ENCODE data around the gene PRIM2. TPM values are rescaled to one million over a fixed set of nuclear protein-coding genes. Genes with fewer than 3 reads are reported as not detected.
"Not testable (repeated sequence)": the region's sequence is repeated elsewhere in the genome, so short reads cannot be mapped to it uniquely, and the experiment has no call there.

PRIM2 gene
- total RNA-seq, 2 donors from 2014 or later, result 10.8 to 12.8 TPM

DNA sequence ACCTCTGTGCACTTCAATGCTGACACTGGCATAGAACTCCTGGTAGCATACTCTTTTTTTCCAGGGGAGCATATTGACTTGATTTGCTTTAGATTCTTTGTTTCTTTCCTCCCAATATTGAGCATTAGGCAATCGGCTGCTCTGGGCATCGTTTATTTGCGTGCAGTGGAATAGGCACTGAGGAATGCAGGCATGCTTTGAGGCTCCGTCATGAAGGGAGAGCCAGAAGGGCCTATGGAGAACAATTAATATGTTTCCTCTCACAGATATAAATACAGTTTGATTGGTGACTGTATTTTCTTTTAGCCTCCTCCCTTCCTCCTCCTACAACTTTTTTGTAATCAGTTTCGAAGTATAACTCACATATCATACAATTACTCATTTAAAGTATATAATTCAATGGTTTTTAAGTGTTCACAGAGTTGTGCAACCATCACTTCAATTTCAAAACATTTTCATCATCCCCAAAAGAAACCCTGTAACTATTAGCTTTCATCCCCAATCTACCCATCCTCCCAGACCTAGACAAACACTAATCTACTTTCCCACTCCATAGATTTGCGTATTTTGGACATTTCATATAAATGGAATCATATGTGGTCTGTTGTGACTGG is 157.5 kb downstream of the PRIM2 start:
- DNase-seq (ENCODE audit: low spot score); intact Hi-C loops (cut with DNase I): not testable (repeated sequence)

GRCh38 chr6:57475656-57476055 is 158.2 kb downstream of the PRIM2 start:
- DNase-seq (ENCODE audit: low spot score); intact Hi-C loops (cut with DNase I): not testable (repeated sequence)

DNA sequence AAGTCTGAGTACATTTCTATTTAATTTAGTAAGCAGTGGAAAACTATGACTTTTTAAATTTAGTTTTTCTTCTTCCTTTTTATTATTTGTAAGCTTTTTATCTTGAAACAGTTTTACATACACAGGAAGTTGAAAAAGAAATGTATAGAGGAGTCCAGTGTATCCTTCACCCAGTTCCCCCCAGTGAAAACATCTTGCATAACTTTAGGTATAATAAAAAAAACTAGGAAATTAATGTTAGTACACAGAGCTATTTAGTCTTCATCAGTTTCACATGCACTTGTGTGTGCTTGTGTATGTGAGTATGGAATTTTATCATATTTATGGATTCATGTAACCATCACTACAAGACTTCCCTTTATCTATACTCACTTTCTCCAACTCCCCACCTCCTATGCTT is 162.8 kb downstream of the PRIM2 start:
- DNase-seq (ENCODE audit: low spot score); intact Hi-C loops (cut with DNase I): not testable (repeated sequence)

DNA sequence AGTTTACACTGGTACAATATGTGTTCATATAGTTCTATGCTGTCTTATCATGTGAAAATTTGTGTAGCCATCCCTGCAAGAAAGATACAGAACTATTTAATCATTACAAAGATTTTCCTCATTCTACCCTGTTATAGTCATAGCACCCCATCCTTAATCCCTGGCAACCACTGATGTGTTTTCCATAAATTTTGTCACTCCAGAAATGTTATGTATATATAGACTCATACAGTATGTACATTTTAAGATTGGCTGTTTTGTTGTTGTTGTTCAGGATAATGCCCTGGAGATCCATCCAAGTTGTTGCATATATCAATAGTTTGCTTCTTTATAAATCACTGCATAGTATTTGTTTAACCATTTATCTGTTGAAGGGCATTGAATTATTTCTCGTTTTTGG is 163.7 kb downstream of the PRIM2 start:
- DNase-seq (ENCODE audit: low spot score); intact Hi-C loops (cut with DNase I): not testable (repeated sequence)

DNA sequence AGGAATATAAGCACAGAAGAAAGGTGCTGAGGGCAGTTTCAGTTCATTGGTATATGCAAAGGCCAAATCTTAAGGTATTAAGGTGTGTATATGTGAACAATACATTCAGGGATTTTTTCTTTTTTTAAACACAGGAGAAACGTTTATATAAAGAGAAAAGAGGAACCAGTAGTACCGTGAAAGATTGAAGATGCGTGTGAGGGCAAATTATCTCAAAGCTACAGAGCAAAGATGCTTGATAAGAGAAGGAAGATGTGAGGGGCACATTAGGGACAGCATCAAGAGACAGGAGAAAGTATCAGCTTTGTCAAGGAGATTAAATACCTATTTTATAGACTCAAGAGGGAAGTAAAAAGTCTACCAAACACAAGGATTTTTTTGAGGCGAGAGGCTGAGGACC is 165.0 kb downstream of the PRIM2 start:
- intact Hi-C loops (cut with DNase I); DNase-seq (ENCODE audit: low spot score): not testable (repeated sequence)

GRCh38 chr6:57486494-57487081 is 169.2 kb downstream of the PRIM2 start:
- DNase-seq (ENCODE audit: low spot score); intact Hi-C loops (cut with DNase I): not testable (repeated sequence)

DNA sequence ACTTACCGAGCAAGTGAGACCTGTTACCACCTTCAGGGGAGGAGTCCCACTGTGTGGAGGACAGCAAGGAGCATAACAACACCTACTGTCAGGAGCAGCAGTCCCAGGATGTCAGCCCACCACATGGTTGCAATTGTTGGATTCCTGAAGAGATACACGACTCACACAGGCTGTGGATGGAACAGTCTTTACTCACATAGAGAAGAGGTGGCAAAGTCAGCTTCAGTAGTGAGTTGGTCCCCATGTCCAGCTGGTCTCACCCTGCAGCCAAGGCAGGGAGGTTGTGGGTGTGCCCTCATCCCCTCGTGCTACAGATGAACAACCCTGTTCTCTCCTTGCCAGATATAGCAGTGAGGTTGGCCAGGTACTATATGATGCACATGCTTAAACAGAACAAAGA is 171.1 kb downstream of the PRIM2 start:
- DNase-seq (ENCODE audit: low spot score); intact Hi-C loops (cut with DNase I): not testable (repeated sequence)

- DNase-seq (ENCODE audit: low spot score); intact Hi-C loops (cut with DNase I): not testable (repeated sequence)
These were observed 172.5 kb downstream of the PRIM2 start for GRCh38 chr6:57489887-57490286.

DNA sequence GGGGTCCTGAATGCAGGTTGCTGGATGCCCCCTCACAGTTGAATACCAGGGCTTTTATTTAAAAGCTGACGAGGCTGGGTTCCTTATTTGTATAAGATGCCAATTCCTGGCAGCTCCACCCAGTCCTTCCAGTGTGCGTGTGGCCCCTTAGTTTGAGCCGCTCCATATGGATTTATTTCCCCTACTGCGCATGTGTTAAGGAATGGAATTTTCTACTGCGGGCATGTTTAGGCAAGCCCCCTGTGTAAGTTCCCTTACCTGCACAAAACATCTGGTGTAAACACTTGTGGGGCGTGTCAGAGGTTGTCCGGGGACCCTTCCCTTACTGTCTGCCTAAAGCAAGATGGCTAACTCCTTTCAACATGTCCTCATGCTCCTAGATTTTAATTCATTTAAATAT is 174.4 kb downstream of the PRIM2 start:
- intact Hi-C loops (cut with DNase I); DNase-seq (ENCODE audit: low spot score): not testable (repeated sequence)

DNA sequence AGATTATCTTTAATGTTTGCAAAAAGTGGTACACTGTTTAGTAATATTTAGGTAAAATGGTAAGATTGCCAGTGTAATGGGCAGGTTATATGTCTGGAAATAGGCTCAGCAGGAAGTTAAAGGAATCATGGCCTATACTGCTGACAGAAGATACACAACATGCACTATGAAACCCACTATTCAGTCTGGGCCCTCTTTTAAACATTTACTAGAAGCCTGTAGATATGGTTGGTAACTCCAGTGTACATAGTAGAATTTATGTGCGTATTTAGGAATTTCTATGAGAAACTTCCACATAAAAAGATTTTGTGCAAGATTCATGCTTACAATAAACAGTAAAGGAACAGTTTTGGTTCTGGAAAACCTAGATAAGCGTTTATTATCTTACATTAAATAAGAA is 178.8 kb downstream of the PRIM2 start:
- DNase-seq (ENCODE audit: low spot score); intact Hi-C loops (cut with DNase I): not testable (repeated sequence)

DNA sequence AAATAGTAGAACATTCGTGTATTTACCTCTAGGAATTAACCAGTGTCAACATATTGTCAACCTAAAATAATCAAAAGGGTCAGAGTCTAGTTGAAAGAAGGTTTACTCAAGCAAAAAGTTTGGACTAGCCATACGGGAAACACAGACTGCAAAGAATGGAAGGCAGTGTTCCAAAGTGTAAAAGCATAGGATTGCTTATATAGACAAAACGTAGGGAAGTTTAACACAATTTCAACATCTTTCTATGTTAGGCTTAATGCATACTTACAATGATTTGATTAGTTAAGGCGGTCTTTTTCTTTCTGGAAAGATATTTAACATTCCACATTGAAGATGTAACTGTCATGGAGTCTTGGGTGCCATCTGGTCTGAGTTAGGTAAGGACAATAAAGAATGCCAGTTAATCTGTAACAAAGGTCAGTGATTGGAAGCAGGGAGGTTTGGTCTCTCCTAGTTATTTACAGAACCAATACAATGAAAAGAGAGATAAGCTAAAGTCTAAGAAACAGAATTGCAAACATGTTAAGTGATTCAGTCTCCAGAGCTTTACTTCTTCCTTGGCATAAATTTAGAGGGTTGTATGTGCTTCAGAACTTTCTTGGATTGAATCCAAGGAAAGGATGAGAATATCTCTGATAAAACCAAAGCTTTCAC is 183.1 kb downstream of the PRIM2 start:
- intact Hi-C loops (cut with DNase I); DNase-seq (ENCODE audit: low spot score): not testable (repeated sequence)

GRCh38 chr6:57502387-57502786 is 185.0 kb downstream of the PRIM2 start:
- DNase-seq (ENCODE audit: low spot score); intact Hi-C loops (cut with DNase I): not testable (repeated sequence)

DNA sequence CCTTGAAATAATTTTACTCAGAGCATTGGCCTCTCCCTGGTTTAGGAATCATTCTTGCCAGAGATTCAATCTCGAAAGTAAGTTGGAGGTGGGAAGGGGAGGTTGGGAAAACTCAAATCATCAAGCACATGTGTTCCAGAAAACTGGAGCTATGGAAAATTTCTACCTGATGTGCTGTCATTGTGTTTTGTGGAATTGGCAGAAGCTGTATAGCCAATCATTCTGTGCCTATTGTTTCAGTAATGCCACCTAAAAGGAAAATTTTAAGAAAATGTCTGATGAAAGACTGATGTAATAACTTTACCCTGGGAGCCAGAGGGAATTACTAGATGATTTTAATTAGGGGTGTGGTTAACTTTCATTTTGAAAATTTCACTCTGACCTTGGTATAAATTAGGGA is 187.8 kb downstream of the PRIM2 start:
- intact Hi-C loops (cut with DNase I); DNase-seq (ENCODE audit: low spot score): not testable (repeated sequence)

DNA sequence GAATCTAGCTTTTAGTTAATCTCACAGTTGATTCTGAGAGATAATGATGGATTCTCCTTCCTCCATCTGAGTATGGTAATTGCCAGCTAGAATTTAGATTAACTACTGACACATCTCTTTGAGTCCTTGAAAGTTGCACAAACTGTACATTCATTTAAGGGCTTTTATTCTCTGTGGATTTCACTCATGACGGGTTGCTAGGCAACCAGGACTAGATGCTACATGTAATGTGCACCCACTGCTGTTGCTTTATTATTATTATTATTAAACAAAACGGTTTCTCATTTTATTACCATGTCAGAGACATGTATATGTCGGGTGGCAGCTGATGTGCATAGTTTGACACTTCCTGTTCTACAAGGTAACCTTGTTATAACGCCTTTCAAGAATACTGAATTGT is 193.0 kb downstream of the PRIM2 start:
- intact Hi-C loops (cut with DNase I); DNase-seq (ENCODE audit: low spot score): not testable (repeated sequence)

- DNase-seq (ENCODE audit: low spot score); intact Hi-C loops (cut with DNase I): not testable (repeated sequence)
These were observed 197.7 kb downstream of the PRIM2 start for GRCh38 chr6:57515171-57515570.

- DNase-seq (ENCODE audit: low spot score); intact Hi-C loops (cut with DNase I): not testable (repeated sequence)
These were observed 198.4 kb downstream of the PRIM2 start for GRCh38 chr6:57515845-57516244.

DNA sequence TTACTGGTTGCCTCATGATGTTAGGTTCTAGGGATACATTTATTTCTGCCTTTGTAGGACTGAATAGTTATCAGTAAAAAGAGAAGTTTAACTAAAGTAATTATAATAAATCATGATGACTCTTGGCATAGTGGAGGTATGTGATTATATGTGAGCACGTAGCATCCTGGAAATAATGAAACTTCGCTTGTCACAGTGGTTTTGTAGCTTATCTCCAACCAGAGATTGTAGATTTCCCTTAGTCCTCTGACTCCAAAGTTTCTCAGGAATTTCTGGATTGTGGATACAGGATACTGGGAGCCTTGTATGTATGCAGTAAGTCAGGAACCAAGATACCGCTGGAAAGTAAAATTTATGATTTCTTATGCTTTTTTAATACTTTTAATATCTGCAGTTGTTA is 199.3 kb downstream of the PRIM2 start:
- DNase-seq (ENCODE audit: low spot score); intact Hi-C loops (cut with DNase I): not testable (repeated sequence)

- DNase-seq (ENCODE audit: low spot score); intact Hi-C loops (cut with DNase I): not testable (repeated sequence)
These were observed 201.8 kb downstream of the PRIM2 start for GRCh38 chr6:57519198-57519597.

DNA sequence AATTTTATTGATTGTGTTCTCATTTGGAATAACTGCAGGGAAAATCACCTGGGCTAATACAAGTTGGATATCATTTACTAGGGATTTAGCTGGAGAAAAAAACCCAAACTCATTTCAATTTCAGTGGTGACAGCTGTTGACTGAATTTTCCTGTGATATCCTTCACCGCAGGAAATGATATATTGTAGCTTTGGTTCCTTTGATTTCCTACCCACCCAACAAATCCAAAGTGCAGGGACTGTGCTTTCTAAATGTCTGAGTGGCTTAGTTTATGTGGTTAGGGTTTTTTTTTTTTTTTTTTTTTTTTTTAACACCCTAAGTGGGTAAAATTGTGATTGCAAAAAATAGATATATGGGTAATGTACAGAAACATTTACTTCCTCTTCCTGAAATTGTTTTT is 203.7 kb downstream of the PRIM2 start:
- intact Hi-C loops (cut with DNase I); DNase-seq (ENCODE audit: low spot score): not testable (repeated sequence)

DNA sequence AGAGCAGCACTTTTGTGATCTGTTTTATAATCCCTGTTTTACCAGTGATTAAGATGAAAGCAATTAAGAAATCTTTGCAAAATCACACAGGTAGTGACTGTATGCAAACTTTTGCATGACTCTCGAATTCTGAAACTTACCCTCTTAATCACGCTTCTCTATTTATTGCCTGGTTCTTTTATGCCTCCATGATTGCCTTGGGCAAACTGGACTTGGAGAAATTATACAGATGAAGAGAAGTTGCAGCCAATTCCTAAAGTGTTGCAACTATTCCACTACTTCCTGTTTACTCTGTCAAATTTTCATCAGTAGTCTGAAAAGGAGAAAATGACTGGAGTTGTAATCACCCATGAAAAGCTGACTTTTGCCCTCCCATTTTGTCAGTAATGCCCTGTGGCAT is 205.8 kb downstream of the PRIM2 start:
- intact Hi-C loops (cut with DNase I), result not testable (repeated sequence)

More for the DNA sequence above, 205.8 kb downstream of the PRIM2 start:
- not testable (repeated sequence) for DNase-seq (ENCODE audit: low spot score)
